IPS-18c (cell line): ENCODE data around the gene RNF2.
"Not testable (repeated sequence)": the region's sequence is repeated elsewhere in the genome, so short reads cannot be mapped to it uniquely, and the experiment has no call there.

Source experiments
- H3K4me3 ChIP-seq: 2 replicates; pipeline ENCODE4 v1.7.0; 2013; ENCODE audit warnings: low read depth, mild to moderate bottlenecking, low read length, moderate library complexity; ENCODE audit not compliant: insufficient read depth
- H3K9me3 ChIP-seq: one replicate; pipeline ENCODE4 v1.6.1; 2013; ENCODE audit warnings: mild to moderate bottlenecking, low read length, moderate library complexity; ENCODE audit not compliant: control insufficient read depth, insufficient read depth

RNF2 gene

GRCh38 chr1:185042737-185043136 is 2.6 kb upstream of the RNF2 start:
- Histone ChIP-seq H3K4me3 (no peak overlapping the region), H3K9me3 (no peaks in the 10 kb centered on the region)

DNA sequence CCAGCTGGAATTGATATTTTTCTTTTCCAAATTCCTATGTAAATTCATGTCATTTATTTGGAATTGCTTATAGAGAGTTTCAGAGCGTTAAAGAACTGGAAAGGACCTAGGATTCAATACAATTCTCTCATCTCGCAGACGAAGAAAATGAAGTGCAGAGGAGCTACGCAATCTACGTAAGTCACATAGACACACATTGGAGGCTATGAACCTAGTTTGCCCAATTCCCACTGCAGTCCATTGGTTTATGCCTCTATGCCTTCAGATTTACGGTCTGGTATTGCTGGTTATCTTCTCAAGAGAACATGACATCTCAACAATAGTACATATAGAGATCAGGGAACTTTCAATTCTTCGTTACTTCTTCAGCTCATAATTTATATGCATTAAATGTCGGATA is 971 bp upstream of the RNF2 start:
- no peak overlapping the region for H3K4me3 ChIP-seq

DNA sequence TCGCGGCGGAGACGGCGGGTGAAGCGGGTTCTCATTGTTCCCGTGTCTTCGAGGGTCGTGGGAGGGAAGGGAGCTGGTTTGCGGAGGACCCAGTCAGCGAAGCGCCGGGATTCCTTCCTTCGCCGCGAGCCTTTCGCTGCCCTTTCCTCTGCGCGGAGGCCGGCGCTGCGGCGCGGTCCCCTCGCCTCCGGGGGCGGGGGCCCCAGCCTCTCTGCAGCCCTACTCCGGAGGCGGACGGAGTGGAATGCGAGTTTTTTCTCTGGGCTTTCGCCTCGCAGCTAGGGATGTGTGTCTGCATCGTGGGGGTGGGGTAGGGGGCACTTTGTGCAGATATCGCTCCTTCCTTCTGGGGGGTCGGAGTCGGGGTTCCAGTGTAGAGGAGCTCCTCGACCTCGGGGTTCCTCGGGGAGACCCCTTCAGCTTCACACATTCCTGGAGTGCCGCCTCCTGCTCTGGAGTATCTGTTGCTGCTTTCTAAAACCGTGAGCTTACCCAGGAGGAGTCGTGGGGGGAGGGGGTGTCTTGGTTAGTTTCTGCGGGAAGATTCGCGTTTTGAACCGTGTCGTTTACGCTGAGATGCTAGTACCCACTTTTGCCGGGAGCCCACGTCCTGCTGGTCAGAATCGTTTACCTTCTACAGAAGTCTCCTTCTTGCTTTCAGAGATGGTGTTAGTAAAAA is 595 bp downstream of the RNF2 start:
- Histone ChIP-seq H3K4me3 (peak overlapping the region; percentile 64), H3K9me3 (no peaks in the 10 kb centered on the region)

More for the DNA sequence above, 971 bp upstream of the RNF2 start:
- H3K9me3 ChIP-seq: no peaks in the 10 kb centered on the region

DNA sequence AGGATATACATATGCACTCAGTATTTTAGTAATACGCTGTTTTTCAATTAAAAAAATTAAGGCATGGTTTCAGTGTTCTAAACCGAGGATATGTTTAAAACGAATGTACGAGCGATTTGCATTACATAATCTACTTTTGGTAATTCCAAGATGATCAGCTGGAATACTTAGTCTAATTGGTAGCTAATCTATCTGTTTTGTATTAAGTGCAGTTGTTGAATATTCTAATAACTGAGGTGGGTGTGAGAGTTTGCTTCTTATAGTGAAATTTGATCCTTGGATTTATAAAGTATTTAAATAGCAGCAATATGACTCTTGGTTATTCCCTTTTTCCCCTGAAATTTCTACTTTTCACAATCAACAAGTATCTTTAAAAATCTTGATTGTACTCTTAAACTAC is 1.3 kb downstream of the RNF2 start:
- H3K4me3 ChIP-seq: peak overlapping the region; percentile 64
- H3K9me3 ChIP-seq: no peaks in the 10 kb centered on the region

DNA sequence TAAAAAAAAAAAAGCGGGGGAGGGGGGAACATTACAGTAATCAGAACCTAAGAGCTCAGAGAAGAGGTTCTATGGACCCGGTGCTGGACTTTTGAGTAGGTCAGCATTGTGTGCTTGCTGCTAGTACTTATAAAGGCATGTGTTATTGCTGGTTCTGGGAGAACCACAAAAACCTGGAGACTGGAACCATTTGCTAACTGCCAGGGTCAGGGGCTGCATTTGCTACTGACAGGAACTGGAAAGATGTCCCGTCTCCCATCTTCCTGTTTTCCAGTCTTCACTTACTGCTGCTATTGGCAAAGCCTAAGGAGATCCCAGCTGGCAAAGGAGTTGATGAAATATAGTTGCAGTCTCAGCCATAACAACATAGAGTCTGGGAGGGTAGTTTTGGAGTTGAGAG is 4.3 kb downstream of the RNF2 start:
- Histone ChIP-seq H3K9me3 (no peaks in the 10 kb centered on the region), H3K4me3 (no peak overlapping the region)

DNA sequence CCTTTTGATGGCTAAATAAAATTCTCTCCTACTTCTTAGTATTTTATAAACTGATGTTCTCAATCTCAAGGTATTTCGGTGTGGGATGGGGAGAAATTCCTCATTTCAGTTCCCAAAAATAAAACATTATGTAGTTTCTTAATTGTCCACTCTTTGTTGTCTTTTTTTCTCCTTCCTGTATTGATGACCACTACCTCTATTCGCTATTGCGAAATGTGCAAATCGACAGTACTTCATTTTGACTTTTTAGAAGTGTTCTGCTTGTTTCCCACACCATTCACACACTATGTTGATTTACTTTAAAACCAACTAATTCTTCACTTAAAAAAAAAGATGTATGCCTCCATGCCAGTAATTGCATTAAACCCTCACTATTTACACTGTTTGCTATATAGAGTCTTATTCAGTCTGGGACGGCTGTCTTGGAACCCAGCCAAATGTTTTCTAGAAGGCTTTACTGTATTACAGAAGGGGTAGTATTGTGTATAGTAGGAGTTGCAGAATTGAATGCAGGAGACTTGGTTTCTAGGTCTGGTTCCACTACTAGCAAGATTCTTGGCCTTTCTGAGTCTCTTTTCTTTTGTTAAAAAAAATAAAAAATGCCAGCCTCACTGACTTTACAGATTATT is 5.6 kb downstream of the RNF2 start:
- H3K9me3 ChIP-seq: no peaks in the 10 kb centered on the region
- no peak overlapping the region for H3K4me3 ChIP-seq

DNA sequence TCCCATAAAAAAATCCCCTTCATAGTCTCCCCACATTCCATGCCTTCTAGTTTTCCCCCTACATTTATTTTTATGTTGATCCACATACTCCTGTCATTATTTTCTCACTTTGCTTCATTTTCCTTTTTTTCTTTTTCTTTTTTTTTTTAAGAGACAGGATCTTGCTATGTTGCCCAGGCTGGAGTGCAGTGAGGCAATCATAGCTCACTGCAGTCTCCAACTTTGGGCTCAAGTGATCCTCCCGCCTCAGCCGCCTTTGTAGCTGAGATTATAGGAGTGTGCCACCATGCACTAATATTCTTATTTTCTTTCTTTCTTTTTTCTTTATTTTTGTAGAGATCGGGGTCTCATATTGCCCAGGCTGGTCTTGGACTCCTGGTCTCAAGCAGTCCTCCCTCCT is 7.8 kb downstream of the RNF2 start:
- H3K9me3 ChIP-seq: no peaks in the 10 kb centered on the region
- H3K4me3 ChIP-seq: no peak overlapping the region

DNA sequence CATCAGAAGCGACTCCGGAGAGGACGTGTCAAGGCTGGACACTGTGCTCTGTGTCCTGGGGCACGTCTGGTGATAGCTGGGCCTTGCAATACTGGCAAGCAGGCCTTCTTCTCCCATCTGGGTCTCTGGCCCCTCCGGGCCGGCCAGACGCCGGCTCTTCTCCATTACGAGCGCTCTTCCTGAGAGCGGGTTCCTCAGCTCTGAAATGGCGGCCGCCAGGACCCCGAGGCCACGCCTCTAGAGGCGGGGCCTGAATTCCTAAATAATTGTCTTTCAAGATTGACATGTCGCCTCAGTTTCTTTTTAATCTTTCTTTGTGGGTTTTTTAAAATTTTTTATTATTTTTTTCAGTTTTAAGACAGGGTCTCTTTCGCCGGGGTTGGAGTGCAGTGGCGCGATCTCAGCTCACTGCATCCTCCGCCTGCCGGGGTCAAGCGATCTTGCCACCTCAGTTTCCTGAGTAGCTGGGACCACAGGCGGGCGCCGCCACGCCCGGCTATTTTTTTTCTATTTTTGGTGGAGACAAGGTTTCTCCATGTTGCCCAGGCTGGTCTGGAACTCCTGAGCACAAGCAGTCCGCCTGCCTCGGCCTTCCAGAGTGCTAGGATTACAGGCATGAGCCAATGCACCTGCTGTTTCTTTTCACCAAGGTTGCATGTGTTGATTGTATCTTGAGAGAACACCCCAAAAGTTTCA is 9.2 kb downstream of the RNF2 start:
- no peak overlapping the region for H3K4me3 ChIP-seq
- H3K9me3 ChIP-seq: no peaks in the 10 kb centered on the region

DNA sequence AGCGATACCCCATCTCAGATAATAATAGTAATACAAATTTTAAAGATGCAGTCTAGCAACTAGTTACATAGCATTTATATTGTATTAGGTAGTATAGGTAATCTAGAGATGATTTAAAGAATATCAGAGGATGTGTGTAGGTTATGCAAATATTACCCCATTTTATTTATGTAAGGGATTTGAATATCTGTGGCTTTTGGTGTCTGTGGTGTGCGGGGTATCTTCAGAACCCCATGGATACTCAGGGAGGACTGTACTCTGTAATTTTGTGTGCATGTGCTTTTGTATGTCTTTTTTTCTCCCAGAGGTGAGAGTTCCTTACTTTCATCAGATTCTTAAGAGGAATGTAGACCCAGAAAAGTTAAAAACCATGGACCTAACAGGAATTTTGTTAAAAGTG is 12.8 kb downstream of the RNF2 start:
- Histone ChIP-seq H3K9me3 (no peaks in the 10 kb centered on the region), H3K4me3 (no peak overlapping the region)

DNA sequence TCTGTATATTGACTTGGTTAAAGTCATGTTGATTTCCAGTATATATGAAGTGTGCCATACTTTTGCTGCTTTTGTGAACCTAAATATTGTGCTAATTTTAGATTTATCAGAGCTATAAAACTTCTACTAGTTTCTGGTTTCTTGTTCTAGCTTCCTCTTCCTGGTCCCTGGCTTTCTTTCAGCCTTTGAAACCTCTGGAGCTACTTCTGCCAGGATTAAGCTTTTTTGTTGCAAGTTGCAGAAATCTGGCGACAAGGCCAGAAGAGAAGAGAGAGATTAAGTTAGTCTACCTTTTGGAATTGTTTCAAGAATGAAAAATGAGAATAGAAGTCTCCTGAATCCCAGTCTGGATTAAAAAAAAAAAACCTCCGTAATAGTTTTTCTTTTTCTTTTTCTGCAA is 13.5 kb downstream of the RNF2 start:
- no peaks in the 10 kb centered on the region for H3K9me3 ChIP-seq
- no peak overlapping the region for H3K4me3 ChIP-seq

DNA sequence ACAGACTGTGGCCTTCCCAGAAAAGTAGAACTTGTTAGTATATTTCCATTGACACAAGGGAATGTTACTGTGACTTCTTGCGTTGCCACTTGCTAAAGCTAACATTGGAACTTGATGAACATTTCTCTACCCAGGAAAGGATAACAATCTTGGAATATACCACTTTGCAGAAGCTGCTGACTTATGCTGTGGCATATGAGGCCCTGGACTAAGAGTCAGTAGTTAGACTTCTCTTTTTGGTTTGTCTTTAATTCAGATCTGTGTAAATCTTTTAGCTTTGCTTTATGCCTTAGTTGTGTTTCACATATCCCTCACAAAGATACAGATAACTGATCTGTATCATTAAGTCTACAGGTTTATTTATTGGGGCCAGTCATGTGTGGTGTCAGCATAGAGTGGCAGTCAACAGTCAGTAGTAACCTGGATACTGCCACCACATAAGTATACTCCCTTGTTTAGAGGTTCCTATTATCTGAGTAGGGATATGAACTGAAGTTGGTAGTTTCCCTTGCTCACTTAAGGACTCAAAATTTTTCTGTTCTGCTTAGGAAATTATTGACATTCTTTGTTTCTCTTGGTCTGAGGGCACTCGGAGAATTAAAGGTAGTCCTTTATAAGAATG is 14.7 kb downstream of the RNF2 start:
- Histone ChIP-seq H3K4me3 (no peak overlapping the region), H3K9me3 (no peaks in the 10 kb centered on the region)

DNA sequence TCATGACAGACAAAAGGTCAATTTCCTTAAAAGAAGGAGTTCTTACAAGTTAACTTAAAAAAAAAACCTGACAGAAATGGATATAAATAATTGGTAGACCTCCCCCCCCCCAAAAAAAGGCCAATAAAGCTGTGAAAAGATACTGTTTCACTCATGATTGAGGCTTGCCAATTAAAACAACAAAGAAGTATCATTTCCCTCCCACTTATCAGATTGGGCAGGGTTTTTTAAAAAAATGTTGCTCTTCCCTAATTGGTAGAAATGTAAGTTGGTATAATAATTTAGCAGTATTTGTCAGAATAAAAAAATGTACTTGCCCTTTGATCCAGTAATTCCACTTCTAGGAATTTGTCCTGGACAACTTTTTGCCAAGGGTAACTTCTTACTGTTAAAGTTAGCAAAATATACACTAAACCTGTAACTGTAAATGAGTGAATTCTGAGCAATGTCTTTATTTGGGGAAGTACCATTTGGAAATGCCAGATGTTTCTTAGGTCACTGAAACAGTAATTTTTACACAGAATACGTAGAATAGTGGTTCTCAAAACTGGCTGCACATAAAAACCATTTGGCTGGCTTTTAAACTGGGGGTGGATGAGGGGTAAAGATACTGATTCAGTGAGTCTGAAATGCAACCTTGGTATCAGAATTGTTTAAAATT is 17.5 kb downstream of the RNF2 start:
- Histone ChIP-seq H3K4me3 (no peak overlapping the region), H3K9me3 (no peaks in the 10 kb centered on the region)

- no peaks in the 10 kb centered on the region for H3K9me3 ChIP-seq
- no peak overlapping the region for H3K4me3 ChIP-seq
These were observed 18.4 kb downstream of the RNF2 start for GRCh38 chr1:185063719-185064118.

DNA sequence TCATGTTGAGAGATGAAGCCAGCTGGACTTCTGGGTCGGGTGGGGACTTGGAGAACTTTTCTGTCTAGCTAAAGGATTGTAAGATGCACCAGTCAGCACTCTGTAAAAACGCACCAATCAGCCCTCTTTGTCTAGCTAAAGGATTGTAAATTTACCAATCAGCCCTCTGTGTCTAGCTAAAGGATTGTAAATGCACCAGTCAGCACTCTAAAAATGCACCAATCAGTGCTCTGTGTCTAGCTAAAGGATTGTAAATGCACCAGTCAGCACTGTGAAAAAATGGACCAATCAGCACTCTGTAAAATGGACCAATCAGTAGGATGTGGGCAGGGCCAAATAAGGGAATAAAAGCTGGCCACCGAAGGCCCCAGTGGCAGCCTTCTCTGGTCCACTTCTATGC is 19.6 kb downstream of the RNF2 start:
- not testable (repeated sequence) for H3K9me3 ChIP-seq, H3K4me3 ChIP-seq

DNA sequence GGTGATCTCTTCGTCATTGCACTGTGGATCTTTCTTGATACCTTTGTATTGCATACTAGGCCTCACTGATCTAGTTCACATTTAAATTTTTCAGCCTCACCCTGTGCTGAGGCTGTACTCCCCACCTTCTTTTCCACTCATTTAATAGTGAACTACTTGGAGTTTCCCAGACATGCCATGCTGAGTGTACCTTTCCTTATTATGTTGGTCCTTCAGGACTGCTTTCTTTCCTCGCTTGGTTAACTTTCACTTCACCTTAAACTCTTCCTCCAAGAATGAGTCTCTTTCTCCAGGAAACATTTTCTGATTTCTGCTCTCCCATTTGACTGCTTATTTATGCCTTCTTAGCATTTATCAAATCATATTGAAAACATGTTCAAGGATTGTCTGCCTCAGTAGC is 20.8 kb downstream of the RNF2 start:
- Histone ChIP-seq H3K4me3 (no peak overlapping the region), H3K9me3 (no peaks in the 10 kb centered on the region)

- H3K9me3 ChIP-seq: no peaks in the 10 kb centered on the region
These were observed 23.0 kb downstream of the RNF2 start for GRCh38 chr1:185068341-185068740.

DNA sequence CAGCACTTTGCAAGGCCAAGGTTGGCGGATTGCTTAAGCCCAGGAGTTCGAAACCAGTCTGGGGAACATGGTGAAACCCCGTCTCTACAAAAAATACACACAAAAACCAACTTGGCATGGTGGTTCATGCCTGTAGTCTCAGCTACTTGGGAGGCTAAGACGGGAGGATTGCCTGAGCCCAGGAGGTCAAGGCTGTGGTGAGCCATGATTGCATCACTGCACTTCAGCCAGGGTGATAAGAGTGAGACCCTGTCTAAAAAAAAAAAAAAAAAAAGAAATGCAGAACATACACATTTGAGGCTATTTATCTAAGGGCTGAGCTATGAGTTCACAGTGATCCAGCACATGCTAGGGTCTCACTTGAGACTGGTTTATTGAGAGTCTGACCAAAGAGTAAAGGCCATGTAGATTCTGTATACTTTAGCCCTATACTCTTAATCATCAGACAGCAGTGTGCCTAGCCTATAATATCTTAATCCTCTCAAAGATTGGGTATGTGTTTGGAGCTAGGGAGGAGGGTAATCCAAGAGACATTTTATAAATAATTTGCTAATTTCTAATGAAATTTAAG is 23.9 kb downstream of the RNF2 start:
- H3K9me3 ChIP-seq: no peaks in the 10 kb centered on the region
- H3K4me3 ChIP-seq: no peak overlapping the region

More at GRCh38 chr1:185068341-185068740, 23.0 kb downstream of the RNF2 start:
- H3K4me3 ChIP-seq: no peak overlapping the region
